Neural cell (in vitro differentiated cells): ENCODE measurements around the gene PALMD.

Source experiments
- SMC3 ChIP-seq: fragments of 450-650 bp; conservative IDR thresholded peaks from 2 replicates; pipeline ENCODE4 v1.6.1; 2014; ENCODE audit warnings: antibody characterized with exemption, mild to moderate bottlenecking, moderate library complexity; ENCODE audit not compliant: poor library complexity
- TF ChIP-seq, protein P1 (sequence below): IDR thresholded peaks from 2 replicates; pipeline ENCODE4 v1.6.1; 2012; ENCODE audit warnings: borderline replicate concordance

DNA sequence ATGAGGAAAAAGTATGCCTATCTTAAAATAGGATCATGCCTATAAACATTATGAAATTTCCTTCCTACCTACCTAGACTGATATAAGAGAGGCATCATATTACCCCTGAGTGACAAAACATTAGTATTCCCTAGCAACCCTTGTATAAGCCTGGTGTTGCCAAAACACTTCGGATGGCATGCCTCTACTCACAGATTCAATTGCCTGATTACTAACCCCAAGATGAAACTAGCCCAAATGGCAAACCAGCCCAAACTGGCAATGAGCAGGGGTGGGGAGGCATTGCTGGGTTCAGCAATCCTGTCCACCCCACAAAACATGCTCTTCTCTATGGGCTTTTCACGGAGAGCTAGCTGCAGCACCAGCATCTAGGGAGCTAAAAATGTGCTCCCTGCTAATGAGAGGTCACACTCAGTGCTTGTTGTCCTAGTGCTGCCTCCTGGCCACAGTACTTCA lies 13.9 kb downstream of the PALMD start:
- TF ChIP-seq, protein P1, sequence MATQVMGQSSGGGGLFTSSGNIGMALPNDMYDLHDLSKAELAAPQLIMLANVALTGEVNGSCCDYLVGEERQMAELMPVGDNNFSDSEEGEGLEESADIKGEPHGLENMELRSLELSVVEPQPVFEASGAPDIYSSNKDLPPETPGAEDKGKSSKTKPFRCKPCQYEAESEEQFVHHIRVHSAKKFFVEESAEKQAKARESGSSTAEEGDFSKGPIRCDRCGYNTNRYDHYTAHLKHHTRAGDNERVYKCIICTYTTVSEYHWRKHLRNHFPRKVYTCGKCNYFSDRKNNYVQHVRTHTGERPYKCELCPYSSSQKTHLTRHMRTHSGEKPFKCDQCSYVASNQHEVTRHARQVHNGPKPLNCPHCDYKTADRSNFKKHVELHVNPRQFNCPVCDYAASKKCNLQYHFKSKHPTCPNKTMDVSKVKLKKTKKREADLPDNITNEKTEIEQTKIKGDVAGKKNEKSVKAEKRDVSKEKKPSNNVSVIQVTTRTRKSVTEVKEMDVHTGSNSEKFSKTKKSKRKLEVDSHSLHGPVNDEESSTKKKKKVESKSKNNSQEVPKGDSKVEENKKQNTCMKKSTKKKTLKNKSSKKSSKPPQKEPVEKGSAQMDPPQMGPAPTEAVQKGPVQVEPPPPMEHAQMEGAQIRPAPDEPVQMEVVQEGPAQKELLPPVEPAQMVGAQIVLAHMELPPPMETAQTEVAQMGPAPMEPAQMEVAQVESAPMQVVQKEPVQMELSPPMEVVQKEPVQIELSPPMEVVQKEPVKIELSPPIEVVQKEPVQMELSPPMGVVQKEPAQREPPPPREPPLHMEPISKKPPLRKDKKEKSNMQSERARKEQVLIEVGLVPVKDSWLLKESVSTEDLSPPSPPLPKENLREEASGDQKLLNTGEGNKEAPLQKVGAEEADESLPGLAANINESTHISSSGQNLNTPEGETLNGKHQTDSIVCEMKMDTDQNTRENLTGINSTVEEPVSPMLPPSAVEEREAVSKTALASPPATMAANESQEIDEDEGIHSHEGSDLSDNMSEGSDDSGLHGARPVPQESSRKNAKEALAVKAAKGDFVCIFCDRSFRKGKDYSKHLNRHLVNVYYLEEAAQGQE: no peak
- no peak for TF ChIP-seq SMC3
